Left ventricle myocardium inferior (tissue), 1 donor: ENCODE data around the gene CDYL. TPM values are rescaled to one million over a fixed set of nuclear protein-coding genes. Genes with fewer than 3 reads are reported as not detected.

Source experiments
- DNase-seq: peaks from one replicate; pipeline ENCODE4 v3.0.0-alpha.2; 2020
- H3K27ac ChIP-seq: fragments of 200-600 bp; replicated peaks from 2 replicates; pipeline ENCODE4 v1.8.0; 2021
- H3K27me3 ChIP-seq: fragments of 200-600 bp; 2 replicates; pipeline ENCODE4 v1.8.0; 2021; ENCODE audit warnings: low read depth
- H3K36me3 ChIP-seq: fragments of 200-600 bp; 2 replicates; pipeline ENCODE4 v1.8.0; 2021
- H3K4me1 ChIP-seq: fragments of 200-600 bp; 2 replicates; pipeline ENCODE4 v1.8.0; 2021
- H3K4me3 ChIP-seq: fragments of 200-600 bp; 2 replicates; pipeline ENCODE4 v1.8.0; 2021; ENCODE audit warnings: mild to moderate bottlenecking, moderate library complexity
- H3K9me3 ChIP-seq: fragments of 200-600 bp; replicated peaks from 2 replicates; pipeline ENCODE4 v1.8.0; 2021
- intact Hi-C: fragments of 100-400 bp; cut with micrococcal nuclease; formaldehyde crosslinking; loops from one replicate; pipeline ENCODE4 v1.11.0; 2022
- total RNA-seq: library from RNA; stranded (reverse); fragmentation: NEBNext Ultra II Directional; extraction: Animal tissue kit (Norgen Biotek cat#: 25700); gene quantifications from one replicate; pipeline ENCODE4 v1.2.1, GENCODE V29; 2021
- TF ChIP-seq, protein P1 (sequence below): fragments of 200-600 bp; IDR thresholded peaks from 2 replicates; pipeline ENCODE4 v1.8.0; 2021; ENCODE audit warnings: antibody characterized with exemption, mild to moderate bottlenecking, borderline replicate concordance
- donor health status: DM: no; HTN: yes; CAD: no; lungs with severe emphysema.

Gene CDYL
- total RNA-seq, 1 donor from 2014 or later: 27.7 TPM

DNA sequence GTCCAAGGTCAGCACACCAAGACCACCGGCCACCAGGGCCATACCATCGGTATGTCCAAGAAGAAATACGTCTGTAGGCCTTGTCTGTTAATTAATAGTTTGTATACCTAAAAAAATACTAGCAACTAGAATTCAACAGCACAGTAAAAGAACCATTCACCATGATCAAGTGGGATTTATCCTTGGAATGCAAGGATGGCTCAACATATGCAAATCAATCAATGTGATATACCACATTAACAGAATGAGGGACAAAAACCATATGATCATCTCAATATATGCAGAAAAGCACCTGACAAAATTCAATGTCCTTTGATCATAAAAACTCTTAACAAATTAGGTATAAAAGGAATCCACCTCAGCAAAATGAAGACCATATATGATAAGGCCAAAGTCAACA, 203.2 kb downstream of the CDYL start:
- Histone ChIP-seq H3K4me1 (peaks cover 3% of the 10 kb centered on the region), H3K4me3 (no peak overlapping the region), H3K36me3 (no peaks in the 10 kb centered on the region), H3K9me3 (peaks cover 15% of the 10 kb centered on the region), H3K27ac (no peak overlapping the region), H3K27me3 (no peaks in the 10 kb centered on the region)
- TF ChIP-seq, protein P1, sequence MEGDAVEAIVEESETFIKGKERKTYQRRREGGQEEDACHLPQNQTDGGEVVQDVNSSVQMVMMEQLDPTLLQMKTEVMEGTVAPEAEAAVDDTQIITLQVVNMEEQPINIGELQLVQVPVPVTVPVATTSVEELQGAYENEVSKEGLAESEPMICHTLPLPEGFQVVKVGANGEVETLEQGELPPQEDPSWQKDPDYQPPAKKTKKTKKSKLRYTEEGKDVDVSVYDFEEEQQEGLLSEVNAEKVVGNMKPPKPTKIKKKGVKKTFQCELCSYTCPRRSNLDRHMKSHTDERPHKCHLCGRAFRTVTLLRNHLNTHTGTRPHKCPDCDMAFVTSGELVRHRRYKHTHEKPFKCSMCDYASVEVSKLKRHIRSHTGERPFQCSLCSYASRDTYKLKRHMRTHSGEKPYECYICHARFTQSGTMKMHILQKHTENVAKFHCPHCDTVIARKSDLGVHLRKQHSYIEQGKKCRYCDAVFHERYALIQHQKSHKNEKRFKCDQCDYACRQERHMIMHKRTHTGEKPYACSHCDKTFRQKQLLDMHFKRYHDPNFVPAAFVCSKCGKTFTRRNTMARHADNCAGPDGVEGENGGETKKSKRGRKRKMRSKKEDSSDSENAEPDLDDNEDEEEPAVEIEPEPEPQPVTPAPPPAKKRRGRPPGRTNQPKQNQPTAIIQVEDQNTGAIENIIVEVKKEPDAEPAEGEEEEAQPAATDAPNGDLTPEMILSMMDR: no peak
- no peak for DNase-seq
- intact Hi-C loops: no loop called here

- intact Hi-C loops: no loop called here
- Histone ChIP-seq H3K4me1 (no peaks in the 10 kb centered on the region), H3K27me3 (no peaks in the 10 kb centered on the region), H3K9me3 (peaks cover 15% of the 10 kb centered on the region), H3K27ac (no peak overlapping the region), H3K36me3 (no peaks in the 10 kb centered on the region), H3K4me3 (no peak overlapping the region)
- TF ChIP-seq, protein P1: no peak
- DNase-seq: no peak
Observed at GRCh38 chr6:4981761-4982160, 205.6 kb downstream of the CDYL start.

GRCh38 chr6:4983322-4983721, 207.1 kb downstream of the CDYL start:
- H3K36me3 ChIP-seq: no peaks in the 10 kb centered on the region
- DNase-seq: no peak
- no peaks in the 10 kb centered on the region for H3K4me1 ChIP-seq
- H3K4me3 ChIP-seq: no peak overlapping the region
- H3K9me3 ChIP-seq: peaks cover 20% of the 10 kb centered on the region
- H3K27ac ChIP-seq: no peak overlapping the region
- intact Hi-C loops: no loop called here
- no peaks in the 10 kb centered on the region for H3K27me3 ChIP-seq
- TF ChIP-seq, protein P1: no peak

DNA sequence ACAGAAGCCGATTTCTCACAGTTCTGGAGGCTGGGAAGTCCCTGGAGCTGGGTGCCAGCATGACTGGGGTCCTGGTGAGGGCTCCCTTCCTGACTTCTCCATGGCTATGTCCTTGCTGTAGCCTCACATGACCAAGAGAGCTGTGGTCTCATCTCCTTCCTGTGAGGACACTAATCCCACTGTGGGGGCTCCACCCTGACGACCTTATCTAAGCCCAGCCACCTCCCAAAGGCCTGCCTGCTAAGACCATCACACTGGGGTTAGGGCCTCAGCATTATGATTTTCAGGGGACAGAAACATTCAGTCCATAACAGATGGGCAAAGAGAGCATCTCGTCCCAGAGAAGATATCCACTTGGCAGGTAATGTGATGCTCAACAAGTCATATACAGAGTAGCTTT, 210.8 kb downstream of the CDYL start:
- Histone ChIP-seq H3K36me3 (no peaks in the 10 kb centered on the region), H3K27me3 (no peaks in the 10 kb centered on the region), H3K9me3 (peaks cover 6% of the 10 kb centered on the region), H3K4me1 (no peaks in the 10 kb centered on the region), H3K4me3 (no peak overlapping the region), H3K27ac (no peak overlapping the region)
- intact Hi-C loops: no loop called here
- DNase-seq: no peak
- TF ChIP-seq, protein P1: no peak

GRCh38 chr6:4987432-4987831, 211.2 kb downstream of the CDYL start:
- no peaks in the 10 kb centered on the region for H3K36me3 ChIP-seq

More at GRCh38 chr6:4987432-4987831, 211.2 kb downstream of the CDYL start:
- H3K4me3 ChIP-seq: no peak overlapping the region
- no peak for DNase-seq
- no peak overlapping the region for H3K27ac ChIP-seq
- H3K4me1 ChIP-seq: no peaks in the 10 kb centered on the region
- H3K27me3 ChIP-seq: no peaks in the 10 kb centered on the region
- peaks cover 6% of the 10 kb centered on the region for H3K9me3 ChIP-seq
- intact Hi-C loops: no loop called here
- TF ChIP-seq, protein P1: no peak
